Keratinocyte (primary cell): ENCODE data around the gene HLA-F. TPM values are rescaled to one million over a fixed set of nuclear protein-coding genes. Genes with fewer than 3 reads are reported as not detected.

Experiments used
- DNase-seq: peaks from one replicate; pipeline ENCODE4 v3.0.0-alpha.2; 2011; ENCODE audit warnings: low read depth, missing footprints, low spot score
- FAIRE-seq: peaks from 2 replicates; lab custom pipeline; 2011; peaks lifted over from hg19 to GRCh38; lab: Jason Lieb, UNC
- H2AFZ ChIP-seq: 2 replicates; pipeline ENCODE4 v1.6.0; 2012; ENCODE audit warnings: low read length, control low read depth, inconsistent platforms; ENCODE audit not compliant: control insufficient read depth
- H3K27ac ChIP-seq: 2 replicates; pipeline ENCODE4 v1.5.1; 2011; ENCODE audit warnings: low read length; ENCODE audit not compliant: control insufficient read depth, insufficient read depth
- H3K27me3 ChIP-seq: 3 replicates; pipeline ENCODE4 v1.6.0; 2011; ENCODE audit warnings: low read length; ENCODE audit not compliant: control insufficient read depth, insufficient read depth; ENCODE audit errors: extremely low read depth
- H3K36me3 ChIP-seq, 2 experiments: 2 replicates in 1 of 2; 3 replicates in 1 of 2; pipeline ENCODE4 v1.5.1; 2011; ENCODE audit warnings: low read length in 2 of 2, mild to moderate bottlenecking in 1 of 2; ENCODE audit not compliant: control insufficient read depth in 2 of 2, insufficient read depth in 2 of 2; ENCODE audit errors: extremely low read depth in 1 of 2
- H3K4me1 ChIP-seq: 3 replicates; pipeline ENCODE4 v1.5.1; 2011; ENCODE audit warnings: low read length; ENCODE audit not compliant: control insufficient read depth, insufficient read depth; ENCODE audit errors: extremely low read depth
- H3K4me2 ChIP-seq: 3 replicates; pipeline ENCODE4 v1.6.0; 2011; ENCODE audit warnings: low read depth, low read length; ENCODE audit not compliant: control insufficient read depth, insufficient read depth; ENCODE audit errors: extremely low read depth
- H3K4me3 ChIP-seq, 3 experiments: fragments of 200-600 bp in 1 of 3; sonication (generic) in 1 of 3; 2 replicates in 2 of 3; 3 replicates in 1 of 3; pipeline ENCODE4 v1.5.1; 2011 to 2016; ENCODE audit warnings: low read length in 3 of 3, mild to moderate bottlenecking in 3 of 3, control low read depth in 2 of 3, inconsistent platforms in 1 of 3, low read depth in 1 of 3, mixed read lengths in 1 of 3, mixed run types in 1 of 3, moderate library complexity in 1 of 3; ENCODE audit not compliant: control insufficient read depth in 2 of 3, insufficient read depth in 2 of 3; ENCODE audit errors: extremely low read depth in 1 of 3
- H3K79me2 ChIP-seq: 2 replicates; pipeline ENCODE4 v1.6.0; 2012; ENCODE audit warnings: low read length; ENCODE audit not compliant: control insufficient read depth, insufficient read depth
- H3K9ac ChIP-seq: 3 replicates; pipeline ENCODE4 v1.6.0; 2011; ENCODE audit warnings: low read length; ENCODE audit not compliant: control insufficient read depth, insufficient read depth; ENCODE audit errors: extremely low read depth
- H3K9me1 ChIP-seq: 3 replicates; pipeline ENCODE4 v1.6.0; 2011; ENCODE audit warnings: low read length; ENCODE audit not compliant: control insufficient read depth, insufficient read depth; ENCODE audit errors: extremely low read depth
- H3K9me3 ChIP-seq: 2 replicates; pipeline ENCODE4 v1.5.1; 2012; ENCODE audit warnings: low read depth, low read length; ENCODE audit not compliant: control insufficient read depth
- H4K20me1 ChIP-seq: 3 replicates; pipeline ENCODE4 v1.6.0; 2011; ENCODE audit warnings: low read length; ENCODE audit not compliant: control insufficient read depth, insufficient read depth; ENCODE audit errors: extremely low read depth
- EZH2 ChIP-seq: IDR thresholded peaks from one replicate; pipeline ENCODE4 v1.6.1; 2012; ENCODE audit warnings: inconsistent platforms, mild to moderate bottlenecking, low read length, moderate library complexity
- dilution Hi-C: fragments of 300-500 bp; cut with MboI; formaldehyde crosslinking; loops from one replicate; pipeline ENCODE4 v1.7.0; 2020; ENCODE audit warnings: low sequenced_read_pairs; ENCODE audit not compliant: extremely low pct_ligation_motif_present
- polyA plus RNA-seq, 5 experiments: library from polyadenylated mRNA; depleted of rRNA in 3 of 5; stranded (reverse) in 3 of 5; stranded (forward) in 1 of 5; unstranded in 1 of 5; fragments of >200 nt; gene quantifications; 1 replicate in 1 of 5; 2 replicates in 3 of 5; 3 replicates in 1 of 5; pipeline versions ENCODE4 v1.2.1 to v1.2.3, GENCODE V29; 2011 to 2012; ENCODE audit warnings: missing spikeins in 2 of 5, low read depth in 1 of 5, low replicate concordance in 1 of 5
- TF ChIP-seq, protein P1 (sequence below), 3 experiments: IDR thresholded peaks in 1 of 3; conservative IDR thresholded peaks in 1 of 3; optimal IDR thresholded peaks in 1 of 3; 2 replicates in 2 of 3; 3 replicates in 1 of 3; pipeline versions ENCODE3 to v1.5.1; 2011; ENCODE audit warnings: low read length in 3 of 3, mild to moderate bottlenecking in 3 of 3, moderate library complexity in 2 of 3, control low read depth in 1 of 3, inconsistent platforms in 1 of 3; ENCODE audit not compliant: insufficient read depth in 2 of 3; ENCODE audit errors: extremely low read depth in 1 of 3

Gene HLA-F
- polyA plus RNA-seq, 1 donor (not counting 4 experiments of a cell fraction or from before 2014, with no cell fraction given): 36.2 TPM

DNA sequence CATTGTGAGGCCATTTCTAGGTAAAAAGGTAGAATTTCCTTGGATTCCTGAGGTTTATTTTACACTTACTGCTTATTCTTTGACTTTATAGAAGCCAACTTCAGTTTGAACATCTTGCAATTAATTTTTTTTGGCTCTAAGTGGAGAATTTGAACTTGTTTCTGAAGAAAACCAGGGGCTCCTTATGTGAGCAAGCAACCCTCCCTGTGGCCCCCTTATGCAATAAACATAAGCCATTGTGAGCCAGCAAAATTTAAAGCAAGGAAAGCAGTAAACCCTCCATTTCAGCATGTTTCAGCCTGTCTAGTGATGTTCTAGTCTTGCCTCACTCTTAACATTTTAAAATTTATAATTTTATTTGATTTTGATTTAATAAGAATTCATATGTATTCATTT is 5.6 kb downstream of the HLA-F start:
- Histone ChIP-seq H3K4me2 (no peak overlapping the region), H4K20me1 (no peaks in the 10 kb centered on the region), H3K27me3 (no peaks in the 10 kb centered on the region), H3K79me2 (peaks cover 4% of the 10 kb centered on the region), H3K9me1 (no peaks in the 10 kb centered on the region), H3K9me3 (no peaks in the 10 kb centered on the region), H2AFZ (no peak overlapping the region), H3K9ac (no peak overlapping the region), H3K4me1 (peaks cover 6% of the 10 kb centered on the region), H3K36me3 (peaks cover 3 to 14% of the 10 kb centered on the region in 2 experiments), H3K27ac (no peak overlapping the region), H3K4me3 (no peak overlapping the region)
- no peak for TF ChIP-seq EZH2
- TF ChIP-seq, protein P1, sequence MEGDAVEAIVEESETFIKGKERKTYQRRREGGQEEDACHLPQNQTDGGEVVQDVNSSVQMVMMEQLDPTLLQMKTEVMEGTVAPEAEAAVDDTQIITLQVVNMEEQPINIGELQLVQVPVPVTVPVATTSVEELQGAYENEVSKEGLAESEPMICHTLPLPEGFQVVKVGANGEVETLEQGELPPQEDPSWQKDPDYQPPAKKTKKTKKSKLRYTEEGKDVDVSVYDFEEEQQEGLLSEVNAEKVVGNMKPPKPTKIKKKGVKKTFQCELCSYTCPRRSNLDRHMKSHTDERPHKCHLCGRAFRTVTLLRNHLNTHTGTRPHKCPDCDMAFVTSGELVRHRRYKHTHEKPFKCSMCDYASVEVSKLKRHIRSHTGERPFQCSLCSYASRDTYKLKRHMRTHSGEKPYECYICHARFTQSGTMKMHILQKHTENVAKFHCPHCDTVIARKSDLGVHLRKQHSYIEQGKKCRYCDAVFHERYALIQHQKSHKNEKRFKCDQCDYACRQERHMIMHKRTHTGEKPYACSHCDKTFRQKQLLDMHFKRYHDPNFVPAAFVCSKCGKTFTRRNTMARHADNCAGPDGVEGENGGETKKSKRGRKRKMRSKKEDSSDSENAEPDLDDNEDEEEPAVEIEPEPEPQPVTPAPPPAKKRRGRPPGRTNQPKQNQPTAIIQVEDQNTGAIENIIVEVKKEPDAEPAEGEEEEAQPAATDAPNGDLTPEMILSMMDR (optimal IDR thresholded peaks at IDR 0.05 in 1 of 3, IDR thresholded peaks at IDR 0.05 in 1 of 3, conservative IDR thresholded peaks at IDR 0.05 in 1 of 3; ENCODE audit: extremely low read depth in 1 of 3, insufficient read depth in 2 of 3, low read length in 3 of 3): no peak
- dilution Hi-C loops: no loop called here
- no peak for DNase-seq
- FAIRE-seq: no peak

DNA sequence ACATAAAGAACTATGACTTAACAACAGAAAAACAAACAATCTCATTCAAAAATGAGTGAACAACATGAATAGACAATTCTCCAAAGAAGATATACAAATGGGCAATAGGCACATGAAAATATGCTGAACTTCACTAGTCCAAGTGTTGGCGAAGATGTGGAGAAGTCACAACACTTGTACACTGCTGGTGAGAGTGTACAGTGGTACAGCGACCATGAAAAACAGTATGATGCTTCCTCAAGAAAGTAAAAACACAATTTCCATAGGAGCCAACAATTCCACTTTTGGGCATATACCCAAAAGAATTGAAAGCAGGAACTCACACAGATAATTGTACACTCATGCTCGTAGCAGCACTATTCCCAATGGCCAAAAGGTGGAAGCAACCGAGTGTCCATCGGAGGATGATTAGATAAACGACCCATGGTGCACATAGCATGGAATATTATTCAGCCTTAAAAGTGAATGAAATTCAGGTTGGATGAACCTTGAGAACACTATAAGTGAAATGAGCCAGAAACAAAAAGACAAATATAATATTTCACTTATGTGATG is 6.6 kb downstream of the HLA-F start:
- H3K79me2 ChIP-seq: no peaks in the 10 kb centered on the region
- dilution Hi-C loops: no loop called here
- no peaks in the 10 kb centered on the region for H3K9me3 ChIP-seq
- H3K9me1 ChIP-seq: no peaks in the 10 kb centered on the region
- TF ChIP-seq EZH2: no peak
- TF ChIP-seq, protein P1 (optimal IDR thresholded peaks at IDR 0.05 in 1 of 3, IDR thresholded peaks at IDR 0.05 in 1 of 3, conservative IDR thresholded peaks at IDR 0.05 in 1 of 3; ENCODE audit: extremely low read depth in 1 of 3, insufficient read depth in 2 of 3, low read length in 3 of 3): no peak
- no peak overlapping the region for H3K4me2 ChIP-seq
- no peaks in the 10 kb centered on the region for H4K20me1 ChIP-seq
- H3K9ac ChIP-seq: no peak overlapping the region
- FAIRE-seq (no peak), DNase-seq (no peak)
- no peak overlapping the region for H2AFZ ChIP-seq
- no peaks in the 10 kb centered on the region for H3K27me3 ChIP-seq
- H3K4me1 ChIP-seq: peaks cover 8% of the 10 kb centered on the region
- no peak overlapping the region for H3K4me3 ChIP-seq
- H3K27ac ChIP-seq: no peak overlapping the region
- H3K36me3 ChIP-seq: peaks cover 3 to 14% of the 10 kb centered on the region in 2 experiments
